Measurements from ENCODE around the gene PDE4B.

GRCh38 chr1:66090859-66091457, 298.3 kb downstream of the PDE4B start:
- no peak for TF ChIP-seq POLR2A (IDR thresholded peaks at IDR 0.05; ENCODE audit: low read length)
- TF ChIP-seq GATA1 (IDR thresholded peaks at IDR 0.05; ENCODE audit: low read depth, low read length), result no peak

All from erythroblast (primary cell).